Fibroblast of the aortic adventitia (primary cell): ENCODE results near the gene SLC35D1. TPM values are rescaled to one million over a fixed set of nuclear protein-coding genes. Genes with fewer than 3 reads are reported as not detected.
"Not testable (repeated sequence)": the region's sequence is repeated elsewhere in the genome, so short reads cannot be mapped to it uniquely, and the experiment has no call there.

Experiments
- DNase-seq: peaks from one replicate; pipeline ENCODE4 v3.0.0-alpha.2; 2010; ENCODE audit warnings: low read depth
- H3K4me3 ChIP-seq: 2 replicates; pipeline ENCODE4 v1.5.1; 2011; ENCODE audit warnings: low read depth, mild to moderate bottlenecking, control low read depth, low read length, moderate library complexity
- CTCF ChIP-seq: IDR thresholded peaks from 2 replicates; pipeline ENCODE4 v1.5.1; 2011; ENCODE audit warnings: mild to moderate bottlenecking, low read length, control low read depth, inconsistent platforms; ENCODE audit not compliant: insufficient read depth
- total RNA-seq: library from RNA; depleted of rRNA; stranded (reverse); fragments of >200 nt; gene quantifications from 2 replicates; pipeline ENCODE4 v1.2.3, GENCODE V29; 2012; ENCODE audit warnings: low replicate concordance

The SLC35D1 gene
- total RNA-seq, 1 donor = 12.6 TPM

- no peak for TF ChIP-seq CTCF
- H3K4me3 ChIP-seq = no peak overlapping the region
- DNase-seq = no peak
Observed at GRCh38 chr1:67088440-67088839, 34.5 kb upstream of the SLC35D1 start.

- DNase-seq = peak; percentile 3
- H3K4me3 ChIP-seq = no peak overlapping the region
- no peak for TF ChIP-seq CTCF
Observed at GRCh38 chr1:67085326-67085725, 31.4 kb upstream of the SLC35D1 start.

GRCh38 chr1:67084765-67085318, 30.9 kb upstream of the SLC35D1 start:
- H3K4me3 ChIP-seq = no peak overlapping the region
- TF ChIP-seq CTCF = peak; percentile 3
- DNase-seq = no peak

GRCh38 chr1:67078291-67078690, 24.3 kb upstream of the SLC35D1 start:
- DNase-seq = no peak
- TF ChIP-seq CTCF = no peak
- no peak overlapping the region for H3K4me3 ChIP-seq

GRCh38 chr1:67077593-67077992, 23.6 kb upstream of the SLC35D1 start:
- DNase-seq = no peak
- H3K4me3 ChIP-seq = no peak overlapping the region
- no peak for TF ChIP-seq CTCF

- no peak for DNase-seq
- TF ChIP-seq CTCF = no peak
- H3K4me3 ChIP-seq = no peak overlapping the region
Observed at GRCh38 chr1:67072749-67073148, 18.8 kb upstream of the SLC35D1 start.

- not testable (repeated sequence) for DNase-seq, H3K4me3 ChIP-seq
Observed at GRCh38 chr1:67067655-67068054, 13.7 kb upstream of the SLC35D1 start.
